Breast epithelium (tissue), 4 donors: Measurements from ENCODE around the gene TMEM214. TPM values are rescaled to one million over a fixed set of nuclear protein-coding genes. Genes with fewer than 3 reads are reported as not detected.

Experiments used
- DNase-seq, 2 donors: peaks; one replicate each; pipeline ENCODE4 v3.0.0-alpha.2; 2019; ENCODE audit warnings: low spot score in 2 of 2
- H3K27ac ChIP-seq, 2 donors: fragments of 200-600 bp; sonication (generic) in 1 of 2; one replicate each; pipeline ENCODE4 v1.5.1; 2016 to 2019; ENCODE audit warnings: mild to moderate bottlenecking in 1 of 2
- H3K27me3 ChIP-seq, 2 donors: fragments of 200-600 bp; sonication (generic) in 1 of 2; one replicate each; pipeline versions ENCODE4 v1.5.1 to v1.6.0; 2017 to 2019; ENCODE audit warnings: control low read depth in 1 of 2, mild to moderate bottlenecking in 1 of 2
- H3K36me3 ChIP-seq: fragments of 200-600 bp; one replicate; pipeline ENCODE4 v1.5.1; 2019
- H3K4me1 ChIP-seq, 2 donors: fragments of 200-600 bp; sonication (generic); one replicate each; pipeline ENCODE4 v1.5.1; 2016 to 2019; ENCODE audit warnings: control low read depth in 1 of 2
- H3K4me3 ChIP-seq, 3 donors: fragments of 200-600 bp; sonication (generic); 1 replicate in 2 of 3; 2 replicates in 1 of 3; pipeline ENCODE4 v1.5.1; 2016 to 2019; ENCODE audit warnings: mild to moderate bottlenecking in 3 of 3, moderate library complexity in 2 of 3
- H3K9me3 ChIP-seq, 2 donors: fragments of 200-600 bp; sonication (generic) in 1 of 2; one replicate each; pipeline ENCODE4 v1.5.1; 2016 to 2019; ENCODE audit warnings: control low read depth in 1 of 2
- POLR2A ChIP-seq: fragments of 450-650 bp; IDR thresholded peaks from one replicate; pipeline ENCODE4 v1.6.1; 2016; ENCODE audit warnings: antibody characterized with exemption, mild to moderate bottlenecking, moderate library complexity
- POLR2AphosphoS5 ChIP-seq, 3 donors: sonication (generic); formaldehyde crosslinking; IDR thresholded peaks; one replicate each; pipeline ENCODE4 v1.6.1; 2017; ENCODE audit warnings: antibody characterized with exemption in 3 of 3
- intact Hi-C: fragments of 100-400 bp; cut with DNase I; formaldehyde crosslinking; loops from one replicate; pipeline ENCODE4 v1.15.1; 2023; ENCODE audit warnings: low total_unique reads
- total RNA-seq, 3 donors: library from RNA; depleted of rRNA; stranded (reverse); fragments of >200 nt; gene quantifications; one replicate each; pipeline ENCODE4 v1.1.0, GENCODE V29; 2016
- TF ChIP-seq, protein P1 (sequence below), 3 donors: fragments of 450-650 bp; IDR thresholded peaks; one replicate each; pipeline ENCODE4 v1.5.1; 2016 to 2017; ENCODE audit warnings: antibody characterized with exemption in 3 of 3, mild to moderate bottlenecking in 3 of 3, moderate library complexity in 3 of 3

The TMEM214 gene
- total RNA-seq, 3 donors from 2014 or later, result 41.1 to 56.0 (median 47.3) TPM

DNA sequence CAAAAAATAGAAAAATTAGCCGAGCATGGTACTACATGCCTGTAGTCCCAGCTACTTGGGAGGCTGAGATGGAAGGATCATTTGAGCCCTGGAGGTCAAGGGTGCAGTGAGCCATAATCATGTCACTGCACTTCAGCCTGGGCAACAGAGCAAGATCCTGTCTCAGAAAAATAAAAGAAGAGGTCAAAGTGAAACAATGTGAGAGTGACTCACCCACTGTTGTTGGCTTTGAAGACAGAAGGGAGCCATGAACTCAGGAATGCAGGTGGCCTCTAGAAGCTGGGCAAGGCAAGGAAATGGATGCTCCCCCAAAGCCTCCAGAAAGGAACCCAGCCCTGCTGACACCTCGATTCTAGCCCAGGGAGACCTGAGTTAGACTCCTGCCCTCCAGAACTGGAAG is 3.7 kb upstream of the TMEM214 start:
- Histone ChIP-seq H3K9me3 (no peaks in the 10 kb centered on the region), H3K27me3 (no peaks in the 10 kb centered on the region), H3K27ac (no peak overlapping the region), H3K4me1 (peaks cover 0 to 5% of the 10 kb centered on the region in 2 donors), H3K36me3 (no peaks in the 10 kb centered on the region), H3K4me3 (no peak overlapping the region)
- intact Hi-C loops, result no loop called here
- DNase-seq, result no peak
- TF ChIP-seq POLR2AphosphoS5 (IDR thresholded peaks at IDR 0.05), result no peak
- TF ChIP-seq POLR2A, result no peak
- TF ChIP-seq, protein P1, sequence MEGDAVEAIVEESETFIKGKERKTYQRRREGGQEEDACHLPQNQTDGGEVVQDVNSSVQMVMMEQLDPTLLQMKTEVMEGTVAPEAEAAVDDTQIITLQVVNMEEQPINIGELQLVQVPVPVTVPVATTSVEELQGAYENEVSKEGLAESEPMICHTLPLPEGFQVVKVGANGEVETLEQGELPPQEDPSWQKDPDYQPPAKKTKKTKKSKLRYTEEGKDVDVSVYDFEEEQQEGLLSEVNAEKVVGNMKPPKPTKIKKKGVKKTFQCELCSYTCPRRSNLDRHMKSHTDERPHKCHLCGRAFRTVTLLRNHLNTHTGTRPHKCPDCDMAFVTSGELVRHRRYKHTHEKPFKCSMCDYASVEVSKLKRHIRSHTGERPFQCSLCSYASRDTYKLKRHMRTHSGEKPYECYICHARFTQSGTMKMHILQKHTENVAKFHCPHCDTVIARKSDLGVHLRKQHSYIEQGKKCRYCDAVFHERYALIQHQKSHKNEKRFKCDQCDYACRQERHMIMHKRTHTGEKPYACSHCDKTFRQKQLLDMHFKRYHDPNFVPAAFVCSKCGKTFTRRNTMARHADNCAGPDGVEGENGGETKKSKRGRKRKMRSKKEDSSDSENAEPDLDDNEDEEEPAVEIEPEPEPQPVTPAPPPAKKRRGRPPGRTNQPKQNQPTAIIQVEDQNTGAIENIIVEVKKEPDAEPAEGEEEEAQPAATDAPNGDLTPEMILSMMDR (IDR thresholded peaks at IDR 0.05), result no peak

DNA sequence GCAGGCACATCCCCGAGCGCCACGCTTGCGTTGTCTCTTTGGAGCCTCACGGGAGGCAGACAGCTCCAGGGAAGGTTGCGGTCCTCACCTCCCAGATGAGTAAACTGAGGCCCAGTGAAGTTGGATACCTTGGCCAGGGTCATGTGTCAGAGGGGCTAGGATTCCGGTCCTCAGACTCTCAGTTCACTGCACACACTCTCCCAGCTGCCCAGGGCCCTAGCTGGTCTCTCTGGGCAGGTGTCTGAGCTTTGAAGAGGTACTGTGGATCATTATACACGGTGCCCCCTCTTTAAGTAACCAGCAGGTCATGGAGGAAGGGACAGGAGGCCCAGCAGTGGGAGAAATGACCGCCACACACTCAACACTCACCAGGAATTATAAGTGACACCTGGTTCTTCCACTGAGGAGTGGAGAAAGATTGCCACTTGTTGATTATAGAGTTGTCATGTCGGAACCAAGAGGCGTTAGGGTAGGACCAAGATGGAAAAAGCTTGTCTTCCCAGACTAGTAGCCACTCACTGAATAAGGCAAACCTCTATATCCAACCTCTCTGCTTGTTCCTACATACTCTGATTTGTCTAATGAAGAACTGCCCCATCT is 588 bp downstream of the TMEM214 start:
- DNase-seq, result no peak
- no peaks in the 10 kb centered on the region for H3K9me3 ChIP-seq
- H3K36me3 ChIP-seq, result peaks cover 14% of the 10 kb centered on the region
- H3K4me3 ChIP-seq, result peak overlapping the region; percentile 92 to 97 (median 97)
- peak overlapping the region; percentile 91 to 94 for H3K27ac ChIP-seq
- H3K27me3 ChIP-seq, result no peaks in the 10 kb centered on the region
- peaks cover 0 to 11% of the 10 kb centered on the region in 2 donors for H3K4me1 ChIP-seq
- no peak for TF ChIP-seq POLR2A
- TF ChIP-seq, protein P1 (IDR thresholded peaks at IDR 0.05), result no peak
- TF ChIP-seq POLR2AphosphoS5 (IDR thresholded peaks at IDR 0.05), result no peak
- intact Hi-C loops, result no loop called here

DNA sequence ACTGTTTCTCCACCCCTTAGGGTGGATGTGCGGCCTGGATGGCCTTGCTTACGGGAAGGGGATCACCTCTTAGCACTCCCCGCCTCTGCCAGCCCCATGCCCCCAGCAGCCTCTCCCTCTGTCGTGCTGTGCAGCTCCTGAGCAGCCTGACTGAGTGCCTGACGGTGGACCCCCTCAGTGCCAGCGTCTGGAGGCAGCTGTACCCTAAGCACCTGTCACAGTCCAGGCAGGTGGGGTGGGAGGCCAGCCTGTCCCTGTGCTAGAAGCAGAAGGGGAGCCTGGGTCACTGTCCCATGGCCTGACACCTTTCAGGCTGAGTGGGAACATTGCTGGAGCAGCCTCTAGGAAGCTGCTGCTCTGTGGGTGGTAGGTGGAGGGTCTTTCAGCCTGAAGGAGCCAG is 5.2 kb downstream of the TMEM214 start:
- intact Hi-C loops, result no loop called here
- Histone ChIP-seq H3K27me3 (no peaks in the 10 kb centered on the region), H3K4me1 (peaks cover 0 to 11% of the 10 kb centered on the region in 2 donors), H3K4me3 (no peak overlapping the region), H3K27ac (no peak overlapping the region), H3K36me3 (peaks cover 24% of the 10 kb centered on the region), H3K9me3 (no peaks in the 10 kb centered on the region)
- TF ChIP-seq POLR2A, result no peak
- TF ChIP-seq, protein P1 (IDR thresholded peaks at IDR 0.05), result no peak
- no peak for TF ChIP-seq POLR2AphosphoS5 (IDR thresholded peaks at IDR 0.05)
- DNase-seq, result no peak

DNA sequence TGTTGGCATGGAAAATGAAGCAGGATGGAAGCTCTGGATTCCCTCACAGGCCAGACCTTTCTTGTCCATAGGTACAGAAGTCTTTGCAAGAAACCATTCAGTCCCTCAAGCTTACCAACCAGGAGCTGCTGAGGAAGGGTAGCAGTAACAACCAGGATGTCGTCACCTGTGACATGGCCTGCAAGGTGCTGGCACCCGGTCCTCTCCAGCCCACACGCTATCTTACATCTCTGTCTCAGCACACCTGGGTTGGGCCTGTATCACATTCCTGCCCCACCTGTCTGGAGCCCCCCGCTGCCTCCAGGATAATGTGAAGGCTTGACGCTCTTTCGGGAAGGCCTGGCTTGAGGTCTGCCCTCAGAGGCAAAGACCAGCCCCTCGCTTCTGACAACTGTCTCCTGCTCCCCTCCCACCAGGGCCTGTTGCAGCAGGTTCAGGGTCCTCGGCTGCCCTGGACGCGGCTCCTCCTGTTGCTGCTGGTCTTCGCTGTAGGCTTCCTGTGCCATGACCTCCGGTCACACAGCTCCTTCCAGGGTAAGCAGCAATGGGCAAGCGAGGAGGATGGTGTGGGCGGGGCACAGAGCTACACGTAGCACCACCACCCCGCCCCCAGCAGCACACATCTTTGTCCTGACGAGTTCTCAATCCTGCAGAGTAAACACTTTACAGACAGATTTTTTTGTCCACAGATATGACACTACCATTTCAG is 6.0 kb downstream of the TMEM214 start:
- H3K27ac ChIP-seq, result no peak overlapping the region
- DNase-seq, result no peak
- H3K4me1 ChIP-seq, result peaks cover 0 to 9% of the 10 kb centered on the region in 2 donors
- intact Hi-C loops, result no loop called here
- TF ChIP-seq, protein P1 (IDR thresholded peaks at IDR 0.05), result no peak
- TF ChIP-seq POLR2AphosphoS5 (IDR thresholded peaks at IDR 0.05), result no peak
- TF ChIP-seq POLR2A, result no peak
- peaks cover 24% of the 10 kb centered on the region for H3K36me3 ChIP-seq
- no peaks in the 10 kb centered on the region for H3K27me3 ChIP-seq
- no peaks in the 10 kb centered on the region for H3K9me3 ChIP-seq
- H3K4me3 ChIP-seq, result no peak overlapping the region

DNA sequence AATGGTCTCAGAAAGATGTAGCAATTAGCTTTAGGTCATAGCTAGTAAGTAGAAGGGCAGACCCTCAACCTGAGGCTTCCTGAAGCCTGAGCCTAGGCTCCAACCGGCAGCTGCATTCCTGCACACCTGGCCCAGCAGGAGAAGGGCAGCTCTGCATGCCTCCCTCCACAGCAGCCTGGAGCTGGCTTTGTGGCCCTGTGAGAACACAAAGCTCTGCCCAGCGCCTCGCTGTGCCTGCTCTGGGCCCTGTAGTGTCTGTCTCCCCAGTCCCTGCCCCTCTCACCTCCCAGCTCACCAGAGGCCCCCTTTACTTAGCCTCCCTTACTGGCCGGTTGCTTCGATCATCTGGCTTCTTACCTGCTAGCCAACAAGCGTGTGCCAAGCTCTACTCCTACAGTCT is 6.7 kb downstream of the TMEM214 start:
- Histone ChIP-seq H3K27ac (no peak overlapping the region), H3K27me3 (no peaks in the 10 kb centered on the region), H3K4me3 (no peak overlapping the region), H3K9me3 (no peaks in the 10 kb centered on the region), H3K36me3 (peaks cover 24% of the 10 kb centered on the region), H3K4me1 (peaks cover 0 to 2% of the 10 kb centered on the region in 2 donors)
- DNase-seq, result no peak
- TF ChIP-seq, protein P1 (IDR thresholded peaks at IDR 0.05), result no peak
- TF ChIP-seq POLR2AphosphoS5 (IDR thresholded peaks at IDR 0.05) (no peak), POLR2A (no peak)
- intact Hi-C loops, result no loop called here
